A673 (cell line): Measurements from ENCODE around the gene RTCB. TPM values are rescaled to one million over a fixed set of nuclear protein-coding genes. Genes with fewer than 3 reads are reported as not detected.

Experiments
- BruUV-seq: library from RNA; stranded (reverse); fragments of 400-500 nt; replicated peaks from 2 replicates; lab custom pipeline; 2021; lab: Mats Ljungman, UMichigan
- CTCF ChIA-PET: fragments of 300-600 bp; sonication (Branson Sonifier 250); formaldehyde crosslinking; loops from one replicate; lab custom pipeline; 2022; ENCODE audit warnings: antibody characterized with exemption; lab: Charles Lee
- POLR2A ChIA-PET: fragments of 300-600 bp; sonication (Branson Sonifier 250); formaldehyde crosslinking; loops from one replicate; lab custom pipeline; 2022; ENCODE audit warnings: antibody characterized with exemption; ENCODE audit not compliant: low non-redundant PET; lab: Charles Lee
- DNase-seq: peaks from one replicate; pipeline ENCODE4 v3.0.0-alpha.2; 2015; ENCODE audit warnings: low spot score
- H3K27ac ChIP-seq: fragments of 200-600 bp; sonication (generic); 2 replicates; pipeline ENCODE4 v1.5.1; 2016; ENCODE audit warnings: mixed run types, low read depth, mild to moderate bottlenecking, mixed read lengths, antibody characterized with exemption, low read length; ENCODE audit not compliant: poor library complexity, severe bottlenecking
- H3K27me3 ChIP-seq: fragments of 200-600 bp; sonication (generic); replicated peaks from 2 replicates; pipeline ENCODE4 v1.6.1; 2017; ENCODE audit warnings: mixed run types, low read depth, mild to moderate bottlenecking, mixed read lengths, antibody characterized with exemption, low read length; ENCODE audit not compliant: insufficient read depth, poor library complexity
- H3K36me3 ChIP-seq: fragments of 200-600 bp; sonication (generic); 2 replicates; pipeline ENCODE4 v1.6.1; 2016; ENCODE audit warnings: mixed run types, mild to moderate bottlenecking, mixed read lengths, antibody characterized with exemption, low read length; ENCODE audit not compliant: insufficient read depth, poor library complexity, severe bottlenecking
- H3K4me1 ChIP-seq: fragments of 200-600 bp; sonication (generic); 2 replicates; pipeline ENCODE4 v1.6.1; 2017; ENCODE audit warnings: mixed run types, mild to moderate bottlenecking, mixed read lengths, antibody characterized with exemption, low read length; ENCODE audit not compliant: insufficient read depth, poor library complexity, severe bottlenecking
- H3K4me3 ChIP-seq: fragments of 200-600 bp; sonication (generic); 2 replicates; pipeline ENCODE4 v1.5.1; 2016; ENCODE audit warnings: low read depth, mixed run types, mild to moderate bottlenecking, mixed read lengths, low read length; ENCODE audit not compliant: poor library complexity, severe bottlenecking
- H3K9me3 ChIP-seq: fragments of 200-600 bp; sonication (generic); 2 replicates; pipeline ENCODE4 v1.6.1; 2016; ENCODE audit warnings: mixed run types, low read depth, mild to moderate bottlenecking, mixed read lengths, antibody characterized with exemption, low read length; ENCODE audit not compliant: poor library complexity, severe bottlenecking
- CTCF ChIP-seq: fragments of 300-800, 200-600 bp; sonication (generic); conservative IDR thresholded peaks from 2 replicates; pipeline ENCODE4 v1.5.1; 2017; ENCODE audit warnings: low read depth, mild to moderate bottlenecking, antibody characterized with exemption, low read length, moderate library complexity, mixed read lengths
- EZH2 ChIP-seq: fragments of 200-600 bp; sonication (generic); IDR thresholded peaks from 2 replicates; pipeline ENCODE4 v1.6.1; 2017; ENCODE audit warnings: borderline replicate concordance, low read depth, mild to moderate bottlenecking, mixed read lengths, antibody characterized with exemption, low read length; ENCODE audit not compliant: poor library complexity, severe bottlenecking
- intact Hi-C: fragments of 100-400 bp; cut with micrococcal nuclease; formaldehyde crosslinking; loops from one replicate; pipeline ENCODE4 v1.10.0; 2022; ENCODE audit not compliant: unreplicated experiment
- total RNA-seq: library from RNA; stranded (reverse); gene quantifications from 2 replicates; pipeline ENCODE4 v1.2.3, GENCODE V29; 2021

The RTCB gene
- total RNA-seq, 1 experiment from 2014 or later: 123 TPM

GRCh38 chr22:32430352-32430751 is 18.3 kb upstream of the RTCB start:
- TF ChIP-seq EZH2 (no peak), CTCF (no peak)
- no TSS peak for BruUV-seq
- H3K4me1 ChIP-seq: no peaks in the 10 kb centered on the region
- no peak overlapping the region for H3K4me3 ChIP-seq
- intact Hi-C loops: no loop called here
- no peaks in the 10 kb centered on the region for H3K36me3 ChIP-seq
- no peaks in the 10 kb centered on the region for H3K9me3 ChIP-seq
- POLR2A ChIA-PET: interaction anchor here (0.6 kb wide), 1 partner anchor 23 kb away, joined by 3 read pairs; no protein-coding TSS in a partner anchor
- no peak for DNase-seq
- H3K27me3 ChIP-seq: peaks cover 9% of the 10 kb centered on the region
- no peak overlapping the region for H3K27ac ChIP-seq
- CTCF ChIA-PET: no interaction called here

GRCh38 chr22:32426881-32427280 is 14.8 kb upstream of the RTCB start:
- BruUV-seq: no TSS peak
- ChIA-PET POLR2A (no interaction called here), CTCF (no interaction called here)

GRCh38 chr22:32423664-32424063 is 11.6 kb upstream of the RTCB start:
- ChIA-PET POLR2A (no interaction called here), CTCF (no interaction called here)
- no peak for TF ChIP-seq EZH2
- TF ChIP-seq CTCF: no peak
- Histone ChIP-seq H3K36me3 (no peaks in the 10 kb centered on the region), H3K4me1 (no peaks in the 10 kb centered on the region), H3K4me3 (no peak overlapping the region), H3K9me3 (no peaks in the 10 kb centered on the region), H3K27ac (no peak overlapping the region), H3K27me3 (peaks cover 31% of the 10 kb centered on the region)
- intact Hi-C loops: no loop called here
- DNase-seq: no peak
- no TSS peak for BruUV-seq

More at GRCh38 chr22:32426881-32427280, 14.8 kb upstream of the RTCB start:
- DNase-seq: no peak
- intact Hi-C loops: no loop called here
- TF ChIP-seq EZH2 (no peak), CTCF (no peak)
- no peak overlapping the region for H3K27ac ChIP-seq
- H3K4me3 ChIP-seq: no peak overlapping the region
- H3K36me3 ChIP-seq: no peaks in the 10 kb centered on the region
- H3K4me1 ChIP-seq: no peaks in the 10 kb centered on the region
- no peaks in the 10 kb centered on the region for H3K9me3 ChIP-seq
- peaks cover 18% of the 10 kb centered on the region for H3K27me3 ChIP-seq
